Epithelial cell of proximal tubule (primary cell): ENCODE results near the gene PLCL1. TPM values are rescaled to one million over a fixed set of nuclear protein-coding genes. Genes with fewer than 3 reads are reported as not detected.

Experiments
- DNase-seq: peaks from one replicate; pipeline ENCODE4 v3.0.0-alpha.2; 2011; ENCODE audit warnings: low read depth
- H3K4me3 ChIP-seq: 2 replicates; pipeline ENCODE4 v1.5.1; 2011; ENCODE audit warnings: low read depth, mild to moderate bottlenecking, low read length
- CTCF ChIP-seq: conservative IDR thresholded peaks from 2 replicates; pipeline ENCODE4 v1.5.1; 2012; ENCODE audit warnings: low read depth, mild to moderate bottlenecking, low read length
- total RNA-seq: library from RNA; depleted of rRNA; stranded (reverse); fragments of >200 nt; gene quantifications from 2 replicates; pipeline ENCODE4 v1.2.3, GENCODE V29; 2015

Gene PLCL1
- total RNA-seq, 1 donor from 2014 or later, result not detected

GRCh38 chr2:197954328-197954727 lies 149.9 kb downstream of the PLCL1 start:
- no peak for TF ChIP-seq CTCF
- H3K4me3 ChIP-seq, result no peak overlapping the region
- no peak for DNase-seq

GRCh38 chr2:197958592-197959150 lies 154.3 kb downstream of the PLCL1 start:
- DNase-seq, result no peak
- H3K4me3 ChIP-seq, result no peak overlapping the region
- no peak for TF ChIP-seq CTCF

GRCh38 chr2:197959383-197959782 lies 155.0 kb downstream of the PLCL1 start:
- TF ChIP-seq CTCF, result no peak
- H3K4me3 ChIP-seq, result no peak overlapping the region
- no peak for DNase-seq

GRCh38 chr2:197960786-197961185 lies 156.4 kb downstream of the PLCL1 start:
- no peak for TF ChIP-seq CTCF
- no peak overlapping the region for H3K4me3 ChIP-seq
- DNase-seq, result no peak

- no peak overlapping the region for H3K4me3 ChIP-seq
- TF ChIP-seq CTCF, result no peak
- no peak for DNase-seq
Observed at GRCh38 chr2:197964720-197965119, 160.3 kb downstream of the PLCL1 start.

- H3K4me3 ChIP-seq, result no peak overlapping the region
- DNase-seq, result no peak
- no peak for TF ChIP-seq CTCF
Observed at GRCh38 chr2:197965756-197966155, 161.4 kb downstream of the PLCL1 start.

- TF ChIP-seq CTCF, result no peak
- peak; percentile 23 for DNase-seq
- no peak overlapping the region for H3K4me3 ChIP-seq
Observed at GRCh38 chr2:197969391-197969893, 165.0 kb downstream of the PLCL1 start.
